SJCRH30 (cell line): ENCODE data around the gene TSHZ1. TPM values are rescaled to one million over a fixed set of nuclear protein-coding genes. Genes with fewer than 3 reads are reported as not detected.

Source experiments
- DNase-seq, 2 experiments: peaks; one replicate each; pipeline ENCODE4 v3.0.0-alpha.2; 2015 to 2020
- H3K27ac ChIP-seq: fragments of 250-450 bp; sonication (Bioruptor Pico); 2 replicates; pipeline ENCODE4 v1.5.1; 2020; ENCODE audit warnings: mild to moderate bottlenecking, moderate library complexity
- H3K27me3 ChIP-seq: fragments of 250-450 bp; sonication (Bioruptor Pico); 2 replicates; pipeline ENCODE4 v1.5.1; 2020; ENCODE audit warnings: mild to moderate bottlenecking, moderate library complexity
- H3K36me3 ChIP-seq: fragments of 250-450 bp; sonication (Bioruptor Pico); 2 replicates; pipeline ENCODE4 v1.5.1; 2020; ENCODE audit warnings: mild to moderate bottlenecking, moderate library complexity
- H3K4me1 ChIP-seq: fragments of 250-450 bp; sonication (Bioruptor Pico); 2 replicates; pipeline ENCODE4 v1.5.1; 2020; ENCODE audit warnings: mild to moderate bottlenecking, moderate library complexity
- H3K4me3 ChIP-seq: fragments of 250-450 bp; sonication (Bioruptor Pico); 2 replicates; pipeline ENCODE4 v1.5.1; 2020; ENCODE audit warnings: mild to moderate bottlenecking, moderate library complexity
- H3K9me3 ChIP-seq: fragments of 250-450 bp; sonication (Bioruptor Pico); replicated peaks from 2 replicates; pipeline ENCODE4 v1.5.1; 2020; ENCODE audit warnings: mild to moderate bottlenecking, moderate library complexity
- total RNA-seq: library from RNA; depleted of rRNA; stranded (reverse); fragments of >200 nt; shearing (Covaris generic); gene quantifications from 2 replicates; pipeline ENCODE4 v1.2.3, GENCODE V29; 2014

Gene TSHZ1
- total RNA-seq, 1 experiment from 2014 or later: 5.7 TPM

GRCh38 chr18:75269124-75269680 is 58.6 kb downstream of the TSHZ1 start:
- Histone ChIP-seq H3K27ac (no peak overlapping the region), H3K36me3 (no peaks in the 10 kb centered on the region), H3K9me3 (no peaks in the 10 kb centered on the region), H3K27me3 (no peaks in the 10 kb centered on the region), H3K4me3 (no peak overlapping the region), H3K4me1 (no peaks in the 10 kb centered on the region)
- peak; percentile 26 to 50 for DNase-seq

DNA sequence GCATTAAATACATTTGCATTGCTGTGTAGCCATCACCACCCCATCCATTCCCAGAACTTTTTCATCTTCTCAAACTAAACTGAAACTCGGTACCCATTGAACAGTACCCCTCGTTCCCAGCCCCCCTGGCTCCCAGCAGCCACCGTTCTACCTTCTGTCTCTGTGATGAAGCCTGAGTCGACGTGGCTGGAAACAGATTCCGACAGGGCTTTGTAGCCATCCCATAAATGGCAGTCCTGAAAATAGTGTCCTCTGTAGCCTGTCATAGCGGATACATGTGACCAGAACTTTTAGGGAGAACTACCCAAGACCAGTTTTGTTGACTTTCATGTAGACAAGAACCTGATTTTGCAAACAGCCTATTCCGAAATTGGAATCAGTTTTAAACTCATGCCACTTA is 59.1 kb downstream of the TSHZ1 start:
- no peak for DNase-seq
- no peak overlapping the region for H3K4me3 ChIP-seq
- H3K27me3 ChIP-seq: no peaks in the 10 kb centered on the region
- H3K4me1 ChIP-seq: no peaks in the 10 kb centered on the region
- H3K27ac ChIP-seq: no peak overlapping the region
- no peaks in the 10 kb centered on the region for H3K36me3 ChIP-seq
- no peaks in the 10 kb centered on the region for H3K9me3 ChIP-seq

DNA sequence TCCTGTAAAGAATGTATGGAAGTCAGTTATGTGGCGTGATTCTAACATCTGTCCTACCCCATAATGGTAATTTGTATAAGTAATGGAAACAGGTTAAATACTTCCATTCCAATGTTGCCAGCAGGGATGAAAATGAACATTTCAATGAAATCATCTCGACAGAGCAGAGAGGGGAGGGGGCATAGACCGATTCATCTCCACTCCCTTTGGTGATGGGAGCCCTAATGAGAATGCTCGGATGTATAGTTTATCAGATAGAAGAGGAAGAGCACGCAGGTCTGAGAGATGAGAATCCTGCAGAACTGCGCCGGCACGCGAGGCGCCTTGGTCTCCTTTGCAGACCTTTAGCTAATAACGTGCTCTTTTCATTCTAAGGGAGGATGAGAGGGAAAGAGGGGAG is 61.4 kb downstream of the TSHZ1 start:
- Histone ChIP-seq H3K36me3 (no peaks in the 10 kb centered on the region), H3K27me3 (no peaks in the 10 kb centered on the region), H3K9me3 (no peaks in the 10 kb centered on the region), H3K4me3 (no peak overlapping the region), H3K4me1 (no peaks in the 10 kb centered on the region), H3K27ac (no peak overlapping the region)
- DNase-seq: no peak

DNA sequence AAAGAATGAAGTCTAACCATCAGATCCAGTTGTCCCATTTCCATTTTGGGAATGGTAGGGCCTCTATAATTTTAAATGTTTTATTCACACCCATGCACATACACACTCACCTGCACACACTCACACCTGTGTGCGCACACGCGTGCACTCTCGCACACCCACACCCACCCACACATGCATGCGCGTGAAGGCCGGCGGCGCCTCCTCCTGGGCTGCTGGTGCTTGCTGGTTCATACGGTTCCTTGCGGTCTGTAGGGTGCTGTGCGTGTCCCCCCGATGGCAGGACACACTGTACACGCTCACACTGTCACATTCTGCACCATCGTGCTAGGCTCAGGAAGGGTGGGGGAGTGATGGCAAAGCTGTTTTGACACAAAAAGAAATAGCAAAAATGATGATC is 63.2 kb downstream of the TSHZ1 start:
- no peak overlapping the region for H3K4me3 ChIP-seq
- no peak overlapping the region for H3K27ac ChIP-seq
- no peaks in the 10 kb centered on the region for H3K27me3 ChIP-seq
- no peaks in the 10 kb centered on the region for H3K9me3 ChIP-seq
- H3K36me3 ChIP-seq: no peaks in the 10 kb centered on the region
- H3K4me1 ChIP-seq: no peaks in the 10 kb centered on the region
- no peak for DNase-seq

GRCh38 chr18:75275226-75275625 is 64.6 kb downstream of the TSHZ1 start:
- Histone ChIP-seq H3K27ac (no peak overlapping the region), H3K9me3 (no peaks in the 10 kb centered on the region), H3K27me3 (no peaks in the 10 kb centered on the region), H3K36me3 (no peaks in the 10 kb centered on the region), H3K4me1 (no peaks in the 10 kb centered on the region), H3K4me3 (no peak overlapping the region)
- DNase-seq: no peak

DNA sequence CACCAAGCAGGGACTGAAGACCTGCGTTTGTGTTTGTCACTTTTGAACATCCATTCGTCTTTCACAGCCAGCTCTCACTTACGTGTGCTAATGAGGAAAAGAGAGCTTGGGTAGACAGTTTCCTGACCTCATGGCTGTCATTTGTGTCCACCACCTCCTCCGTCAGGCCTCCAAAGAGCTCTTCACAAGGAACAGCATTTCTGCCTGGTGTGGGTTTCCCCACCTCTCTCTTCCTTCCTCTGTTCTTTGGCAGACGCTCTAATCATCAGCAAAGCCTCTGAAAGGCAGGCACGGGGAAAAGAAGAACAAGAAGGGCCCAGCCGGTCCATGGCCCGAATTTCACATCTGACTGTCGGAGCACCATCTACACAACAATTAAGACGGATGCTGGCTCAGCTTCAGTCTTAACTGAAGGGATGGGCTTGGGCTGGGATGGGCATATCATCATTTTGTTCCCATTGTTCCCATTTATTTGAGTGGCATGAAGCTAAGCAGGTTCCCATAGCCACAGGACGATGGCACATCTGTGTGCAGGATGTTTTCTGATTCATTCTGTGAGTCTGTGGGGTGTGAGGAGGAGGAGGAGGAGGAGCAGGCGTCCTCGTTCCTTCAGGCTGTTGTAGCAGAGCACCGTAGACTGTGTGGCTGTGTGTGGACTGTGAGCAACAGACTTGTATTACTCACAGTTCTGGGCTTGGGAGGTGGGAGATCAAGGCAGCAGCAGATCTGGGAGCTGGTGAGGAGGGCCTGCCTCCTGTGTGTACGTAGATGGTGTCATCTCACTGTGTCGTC is 66.4 kb downstream of the TSHZ1 start:
- H3K9me3 ChIP-seq: no peaks in the 10 kb centered on the region
- H3K27me3 ChIP-seq: no peaks in the 10 kb centered on the region
- no peak overlapping the region for H3K27ac ChIP-seq
- no peaks in the 10 kb centered on the region for H3K36me3 ChIP-seq
- no peaks in the 10 kb centered on the region for H3K4me1 ChIP-seq
- no peak overlapping the region for H3K4me3 ChIP-seq
- no peak for DNase-seq

- no peak for DNase-seq
- Histone ChIP-seq H3K27me3 (no peaks in the 10 kb centered on the region), H3K36me3 (no peaks in the 10 kb centered on the region), H3K4me1 (no peaks in the 10 kb centered on the region), H3K9me3 (no peaks in the 10 kb centered on the region), H3K27ac (no peak overlapping the region), H3K4me3 (no peak overlapping the region)
These were observed 67.0 kb downstream of the TSHZ1 start for GRCh38 chr18:75277610-75277928.

DNA sequence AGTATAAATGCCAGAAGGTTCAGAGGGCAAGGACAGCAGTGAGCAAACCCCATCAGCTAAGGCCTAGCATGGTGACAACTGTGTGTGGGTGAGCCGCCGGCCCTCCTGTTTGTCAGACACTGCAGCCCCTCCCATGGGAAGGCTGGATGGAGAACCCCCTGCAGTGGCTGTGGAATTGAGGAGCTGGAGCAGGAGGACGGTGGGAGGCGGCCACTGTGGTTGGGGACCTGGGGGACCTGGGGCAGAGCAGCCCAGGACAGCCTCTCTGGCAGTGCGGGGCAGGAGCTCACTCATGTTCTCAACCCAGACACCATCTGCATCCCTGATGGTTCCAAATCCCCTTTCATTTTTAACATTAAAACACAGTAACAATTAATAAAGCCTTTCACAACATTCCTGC is 68.8 kb downstream of the TSHZ1 start:
- no peak overlapping the region for H3K27ac ChIP-seq

GRCh38 chr18:75280427-75281280 is 70.1 kb downstream of the TSHZ1 start:
- Histone ChIP-seq H3K9me3 (no peaks in the 10 kb centered on the region), H3K27me3 (no peaks in the 10 kb centered on the region), H3K27ac (no peak overlapping the region), H3K36me3 (no peaks in the 10 kb centered on the region), H3K4me1 (no peaks in the 10 kb centered on the region), H3K4me3 (no peak overlapping the region)
- no peak for DNase-seq

More for the DNA sequence above, 68.8 kb downstream of the TSHZ1 start:
- no peaks in the 10 kb centered on the region for H3K4me1 ChIP-seq
- DNase-seq: no peak
- no peaks in the 10 kb centered on the region for H3K36me3 ChIP-seq
- no peaks in the 10 kb centered on the region for H3K27me3 ChIP-seq
- H3K4me3 ChIP-seq: no peak overlapping the region
- H3K9me3 ChIP-seq: no peaks in the 10 kb centered on the region

- no peaks in the 10 kb centered on the region for H3K9me3 ChIP-seq
- H3K27me3 ChIP-seq: no peaks in the 10 kb centered on the region
- DNase-seq: no peak
- H3K36me3 ChIP-seq: no peaks in the 10 kb centered on the region
- H3K4me3 ChIP-seq: no peak overlapping the region
- no peaks in the 10 kb centered on the region for H3K4me1 ChIP-seq
- H3K27ac ChIP-seq: no peak overlapping the region
These were observed 72.1 kb downstream of the TSHZ1 start for GRCh38 chr18:75282746-75283145.

GRCh38 chr18:75283731-75284130 is 73.1 kb downstream of the TSHZ1 start:
- Histone ChIP-seq H3K4me3 (no peak overlapping the region), H3K9me3 (no peaks in the 10 kb centered on the region), H3K27ac (no peak overlapping the region), H3K36me3 (no peaks in the 10 kb centered on the region), H3K27me3 (no peaks in the 10 kb centered on the region), H3K4me1 (no peaks in the 10 kb centered on the region)
- DNase-seq: no peak

DNA sequence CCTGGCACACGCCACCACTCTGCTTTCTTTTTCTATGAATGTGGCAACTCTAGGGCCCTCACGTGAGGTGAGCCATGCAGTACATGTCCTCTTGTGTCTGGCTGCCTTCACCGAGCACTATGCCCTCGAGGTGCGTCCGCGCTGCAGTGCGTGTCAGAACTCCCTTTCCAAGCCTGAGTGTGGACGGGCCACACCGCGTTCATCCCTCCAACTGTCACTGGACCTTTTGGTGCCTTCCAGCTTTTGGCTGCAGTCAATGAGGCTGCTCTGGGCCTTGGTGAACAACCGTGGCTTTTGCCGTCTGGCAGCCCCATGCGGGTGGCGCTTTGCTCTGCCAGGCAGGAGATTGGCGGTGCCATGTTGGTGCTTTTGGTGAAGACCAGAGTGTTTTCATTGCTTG is 74.0 kb downstream of the TSHZ1 start:
- no peak for DNase-seq
- Histone ChIP-seq H3K27ac (no peak overlapping the region), H3K27me3 (no peaks in the 10 kb centered on the region), H3K36me3 (no peaks in the 10 kb centered on the region), H3K4me3 (no peak overlapping the region), H3K9me3 (no peaks in the 10 kb centered on the region), H3K4me1 (no peaks in the 10 kb centered on the region)

DNA sequence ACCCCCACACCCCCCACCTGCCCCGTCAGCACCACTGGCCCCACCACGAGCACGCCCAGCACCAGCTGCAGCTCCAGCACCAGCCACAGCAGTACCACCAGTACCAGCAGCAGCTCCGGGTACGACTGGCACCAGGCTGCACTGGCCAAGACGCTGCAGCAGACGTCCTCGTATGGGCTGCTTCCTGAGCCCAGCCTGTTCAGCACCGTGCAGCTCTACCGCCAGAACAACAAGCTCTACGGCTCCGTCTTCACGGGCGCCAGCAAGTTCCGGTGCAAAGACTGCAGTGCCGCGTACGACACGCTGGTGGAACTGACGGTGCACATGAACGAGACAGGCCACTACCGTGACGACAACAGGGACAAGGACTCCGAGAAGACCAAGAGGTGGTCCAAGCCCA is 75.3 kb downstream of the TSHZ1 start:
- Histone ChIP-seq H3K27me3 (no peaks in the 10 kb centered on the region), H3K4me3 (no peak overlapping the region), H3K4me1 (no peaks in the 10 kb centered on the region), H3K36me3 (no peaks in the 10 kb centered on the region), H3K27ac (no peak overlapping the region), H3K9me3 (no peaks in the 10 kb centered on the region)
- no peak for DNase-seq

- no peaks in the 10 kb centered on the region for H3K4me1 ChIP-seq
- no peak for DNase-seq
- no peak overlapping the region for H3K27ac ChIP-seq
- no peaks in the 10 kb centered on the region for H3K27me3 ChIP-seq
- H3K4me3 ChIP-seq: no peak overlapping the region
- no peaks in the 10 kb centered on the region for H3K36me3 ChIP-seq
- no peaks in the 10 kb centered on the region for H3K9me3 ChIP-seq
These were observed 76.4 kb downstream of the TSHZ1 start for GRCh38 chr18:75287006-75287405.

DNA sequence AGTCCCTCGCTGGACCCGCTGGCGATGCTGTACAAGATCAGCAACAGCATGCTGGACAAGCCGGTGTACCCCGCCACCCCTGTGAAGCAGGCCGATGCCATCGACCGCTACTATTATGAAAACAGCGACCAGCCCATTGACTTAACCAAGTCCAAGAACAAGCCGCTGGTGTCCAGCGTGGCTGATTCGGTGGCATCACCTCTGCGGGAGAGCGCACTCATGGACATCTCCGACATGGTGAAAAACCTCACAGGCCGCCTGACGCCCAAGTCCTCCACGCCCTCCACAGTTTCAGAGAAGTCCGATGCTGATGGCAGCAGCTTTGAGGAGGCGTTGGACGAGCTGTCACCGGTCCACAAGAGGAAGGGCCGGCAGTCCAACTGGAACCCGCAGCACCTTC is 77.1 kb downstream of the TSHZ1 start:
- no peak for DNase-seq
- no peaks in the 10 kb centered on the region for H3K9me3 ChIP-seq
- no peaks in the 10 kb centered on the region for H3K27me3 ChIP-seq
- no peaks in the 10 kb centered on the region for H3K36me3 ChIP-seq
- no peaks in the 10 kb centered on the region for H3K4me1 ChIP-seq
- no peak overlapping the region for H3K4me3 ChIP-seq
- H3K27ac ChIP-seq: no peak overlapping the region
